A549 (cell line): ENCODE results near the gene DNAJB5.

Experiments used
- CTCF ChIP-seq: fragments of >200 bp; sonication (Bioruptor Twin); formaldehyde crosslinking; IDR thresholded peaks from 3 replicates; pipeline ENCODE4 v1.5.1; 2016
- JUN ChIP-seq, 2 experiments: fragments of >200 bp; sonication (Bioruptor Twin); formaldehyde crosslinking; IDR thresholded peaks; 2 replicates in 1 of 2; 3 replicates in 1 of 2; pipeline ENCODE4 v1.6.1; 2016 to 2017
- NPAS2 ChIP-seq: fragments of 250-450 bp; sonication (Bioruptor Pico); IDR thresholded peaks from 2 replicates; pipeline ENCODE4 v1.8.0; 2022; ENCODE audit warnings: mild to moderate bottlenecking, moderate library complexity, borderline replicate concordance
- PBX3 ChIP-seq: IDR thresholded peaks from 2 replicates; pipeline ENCODE4 v1.6.1; 2012
- POLR2A ChIP-seq: IDR thresholded peaks from 2 replicates; pipeline ENCODE4 v1.6.1; 2012; ENCODE audit warnings: mild to moderate bottlenecking, low read length
- USF2 ChIP-seq: fragments of 450-650 bp; IDR thresholded peaks from 2 replicates; pipeline ENCODE4 v1.6.1; 2014; ENCODE audit warnings: antibody characterized with exemption

- TF ChIP-seq JUN (IDR thresholded peaks at IDR 0.05), result no peak
- TF ChIP-seq CTCF, result no peak
- no peak for TF ChIP-seq POLR2A
- no peak for TF ChIP-seq NPAS2 (CRISPR knock-in tag)
- TF ChIP-seq USF2, result no peak
- TF ChIP-seq PBX3, result no peak
These were observed 26.0 kb upstream of the DNAJB5 start for GRCh38 chr9:34963552-34963951.
